GM12878 (cell line): ENCODE results near the gene TMEM175. TPM values are rescaled to one million over a fixed set of nuclear protein-coding genes. Genes with fewer than 3 reads are reported as not detected.

Source experiments
- ATAC-seq: fragments of 200-7000 bp; cut with Tn5 transposase; 3 replicates; pipeline ENCODE4 v1.9.1; 2020; ENCODE audit warnings: mild to moderate bottlenecking, moderate library complexity
- BruUV-seq: library from RNA; stranded (reverse); fragments of 400-500 nt; replicated peaks from 2 replicates; lab custom pipeline; 2021; lab: Mats Ljungman, UMichigan
- CTCF ChIA-PET: fragments of 300-600 bp; sonication (Branson Sonifier 250); formaldehyde crosslinking; extraction: SDS; loops from one replicate; lab custom pipeline; 2021; ENCODE audit warnings: inconsistent platforms; lab: Yijun Ruan, JAX
- POLR2A ChIA-PET: fragments of 350-600 bp; formaldehyde crosslinking; extraction: SDS; loops from one replicate; lab custom pipeline; 2021; ENCODE audit warnings: inconsistent platforms; lab: Charles Lee
- RAD21 ChIA-PET: fragments of 300-600 bp; sonication (Branson Sonifier 250); formaldehyde crosslinking; loops from one replicate; lab custom pipeline; 2023; ENCODE audit warnings: antibody characterized with exemption; ENCODE audit not compliant: unreplicated experiment; lab: Charles Lee
- SMC1A ChIA-PET: fragments of 300-600 bp; sonication (Branson Sonifier 250); formaldehyde crosslinking; loops from one replicate; lab custom pipeline; 2023; ENCODE audit not compliant: unreplicated experiment, uncharacterized antibody; lab: Charles Lee
- DNase-seq: peaks from one replicate; pipeline ENCODE4 v3.0.0-alpha.2; 2011; ENCODE audit warnings: low read depth, low spot score
- FAIRE-seq: peaks from 3 replicates; lab custom pipeline; 2011; peaks lifted over from hg19 to GRCh38; lab: Jason Lieb, UNC
- H2AFZ ChIP-seq: 2 replicates; pipeline ENCODE4 v1.6.0; 2011; ENCODE audit warnings: low read depth, low read length, control low read depth; ENCODE audit not compliant: control insufficient read depth
- H3K27ac ChIP-seq: 2 replicates; pipeline ENCODE4 v1.5.1; 2011; ENCODE audit warnings: control low read depth; ENCODE audit not compliant: control insufficient read depth, insufficient read depth
- H3K27me3 ChIP-seq, 2 experiments: replicated peaks in 1 of 2; 2 replicates each; pipeline versions ENCODE4 v1.6.0 to v1.6.1; 2011; ENCODE audit warnings: low read length in 1 of 2; ENCODE audit not compliant: control insufficient read depth in 2 of 2, insufficient read depth in 2 of 2
- H3K36me3 ChIP-seq, 2 experiments: 2 replicates each; pipeline ENCODE4 v1.5.1; 2011; ENCODE audit warnings: low read length in 1 of 2; ENCODE audit not compliant: control insufficient read depth in 2 of 2, insufficient read depth in 2 of 2
- H3K4me1 ChIP-seq: 2 replicates; pipeline ENCODE4 v1.6.1; 2011; ENCODE audit warnings: mild to moderate bottlenecking, low read length, moderate library complexity, mixed read lengths; ENCODE audit not compliant: control insufficient read depth, insufficient read depth
- H3K4me2 ChIP-seq: 2 replicates; pipeline ENCODE4 v1.6.0; 2011; ENCODE audit warnings: control low read depth; ENCODE audit not compliant: control insufficient read depth, insufficient read depth
- H3K4me3 ChIP-seq: fragments of 200-600 bp; sonication (generic); 2 replicates; pipeline ENCODE4 v1.5.1; 2016
- H3K79me2 ChIP-seq: 2 replicates; pipeline ENCODE4 v1.6.0; 2011; ENCODE audit warnings: low read length; ENCODE audit not compliant: control insufficient read depth, insufficient read depth
- H3K9ac ChIP-seq: 2 replicates; pipeline ENCODE4 v1.8.0; 2011; ENCODE audit warnings: low read length, control low read depth, mixed read lengths; ENCODE audit not compliant: control insufficient read depth, insufficient read depth
- H3K9me3 ChIP-seq: replicated peaks from 3 replicates; pipeline ENCODE4 v1.5.1; 2011; ENCODE audit warnings: mild to moderate bottlenecking, low read length; ENCODE audit not compliant: control insufficient read depth, insufficient read depth
- H4K20me1 ChIP-seq: 2 replicates; pipeline ENCODE4 v1.6.0; 2011; ENCODE audit not compliant: control insufficient read depth, insufficient read depth
- CHD1 ChIP-seq: IDR thresholded peaks from 2 replicates; pipeline ENCODE4 v1.6.1; 2012; ENCODE audit warnings: low read depth, low read length, improper control_type of control experiment
- DPF2 ChIP-seq: fragments of 450-650 bp; IDR thresholded peaks from 2 replicates; pipeline ENCODE4 v1.6.1; 2017; ENCODE audit warnings: mild to moderate bottlenecking
- GABPA ChIP-seq: IDR thresholded peaks from 2 replicates; pipeline ENCODE4 v1.6.1; 2014; ENCODE audit warnings: antibody characterized with exemption, low read depth, mild to moderate bottlenecking, inconsistent platforms
- NR2C1 ChIP-seq: fragments of 450-650 bp; IDR thresholded peaks from 2 replicates; pipeline ENCODE4 v1.6.1; 2017; ENCODE audit warnings: antibody characterized with exemption, mild to moderate bottlenecking, moderate library complexity
- NR2C2 ChIP-seq: IDR thresholded peaks from 2 replicates; pipeline ENCODE4 v1.6.1; 2011; ENCODE audit warnings: borderline replicate concordance, low read depth; ENCODE audit not compliant: control insufficient read depth, insufficient read length
- SKIL ChIP-seq: fragments of 450-650 bp; IDR thresholded peaks from 2 replicates; pipeline ENCODE4 v1.6.1; 2017; ENCODE audit warnings: mild to moderate bottlenecking, low read depth, inconsistent platforms; ENCODE audit not compliant: poor library complexity, severe bottlenecking
- STAT1 ChIP-seq: fragments of 450-650 bp; conservative IDR thresholded peaks from 2 replicates; pipeline ENCODE4 v1.6.1; 2014; ENCODE audit warnings: antibody characterized with exemption, mild to moderate bottlenecking
- ZNF622 ChIP-seq: fragments of 450-650 bp; IDR thresholded peaks from 2 replicates; pipeline ENCODE4 v1.6.1; 2017; ENCODE audit warnings: mild to moderate bottlenecking, inconsistent platforms
- WGBS: methylation state at CpG from one replicate; pipeline ENCODE4 v1.1.6; 2016; ENCODE audit warnings: low lambda C conversion rate; ENCODE audit not compliant: insufficient replicate concordance, insufficient coverage; ENCODE audit errors: missing lambda C conversion rate; 5-methylcytosine and 5-hydroxymethylcytosine counted together
- in situ Hi-C: fragments of 300-500 bp; cut with MboI; formaldehyde crosslinking; loops from 9 replicates; pipeline ENCODE4 v1.14.3; 2018; ENCODE audit warnings: mixed read lengths
- intact Hi-C: fragments of 100-400 bp; cut with micrococcal nuclease; formaldehyde crosslinking; loops from one replicate; pipeline ENCODE4 v1.14.2; 2022; ENCODE audit not compliant: unreplicated experiment
- polyA plus RNA-seq, 11 experiments: library from polyadenylated mRNA; depleted of rRNA in 4 of 11; unstranded in 6 of 11; stranded (reverse) in 5 of 11; fragments of >200 nt; fragmentation: Nextera tagmentation in 4 of 11; fragmentation: Illumina TruSeq in 1 of 11; extraction: Ambion mirVana in 4 of 11; extraction: Trizol in 1 of 11; gene quantifications; 1 replicate in 1 of 11; 2 replicates in 10 of 11; pipeline versions ENCODE4 v1.2.1 to v1.2.3, GENCODE V29; 2011 to 2016; ENCODE audit warnings: inconsistent platforms in 2 of 11, missing spikeins in 2 of 11, low read depth in 1 of 11
- total RNA-seq, 4 experiments: library from RNA; depleted of rRNA in 3 of 4; stranded (reverse); fragments of >200 nt in 3 of 4; fragmentation: Illumina TruSeq in 1 of 4; extraction: Trizol in 1 of 4; gene quantifications; 2 replicates each; pipeline versions ENCODE4 v1.2.1 to v1.2.3, GENCODE V29; 2013 to 2021

TMEM175 gene
- total and polyA plus RNA-seq, 10 of the 15 experiments (the other 5 are each of a cell fraction or from before 2014, with no cell fraction given) = 0.11 to 39.5 (median 22.3) TPM

- CTCF ChIA-PET = interaction anchor here (1.2 to 2.0 kb wide), 2 partner anchors 34 to 91 kb away, joined by 5 to 6 read pairs; partner anchors contain the start of gene IDUA
- no peak for FAIRE-seq
Observed at GRCh38 chr4:896630-897029, 35.6 kb upstream of the TMEM175 start.

More at GRCh38 chr4:896630-897029, 35.6 kb upstream of the TMEM175 start:
- Histone ChIP-seq H3K27ac (no peak overlapping the region), H3K36me3 (peaks cover 5 to 41% of the 10 kb centered on the region in 2 experiments; a peak in 3 of 4 replicates), H3K4me1 (no peaks in the 10 kb centered on the region), H3K9ac (no peak overlapping the region), H3K79me2 (no peaks in the 10 kb centered on the region), H3K4me3 (no peak overlapping the region), H2AFZ (no peak overlapping the region), H4K20me1 (no peaks in the 10 kb centered on the region), H3K9me3 (no peaks in the 10 kb centered on the region), H3K27me3 (no peaks in the 10 kb centered on the region), H3K4me2 (no peak overlapping the region)
- WGBS = 96% methylated on average over 20 of the region's 20 CpGs
- ATAC-seq (no peak), DNase-seq (no peak)
- ChIA-PET POLR2A (no interaction called here), SMC1A (no interaction called here), RAD21 (no interaction called here)
- intact Hi-C loops = loop anchor here (10.0 kb wide), 1 partner anchor 88 kb away; the partner anchor contains the start of gene IDUA
- BruUV-seq = no TSS peak
- TF ChIP-seq GABPA (no peak), DPF2 (no peak), SKIL (no peak), ZNF622 (no peak), STAT1 (no peak), NR2C1 (no peak), NR2C2 (no peak), CHD1 (no peak)
- in situ Hi-C loops = no loop called here
